Activated naive CD4-positive, alpha-beta T cell (primary cell): ENCODE data around the gene NOXO1.
A peak's percentile ranks its signal among the peaks of the same experiment; 100 is the strongest.

ENCODE experiments used
- DNase-seq, 4 experiments: peaks; one replicate each; lab custom pipeline; 2025; lab: John Stamatoyannopoulos, UW

NOXO1 gene

DNA sequence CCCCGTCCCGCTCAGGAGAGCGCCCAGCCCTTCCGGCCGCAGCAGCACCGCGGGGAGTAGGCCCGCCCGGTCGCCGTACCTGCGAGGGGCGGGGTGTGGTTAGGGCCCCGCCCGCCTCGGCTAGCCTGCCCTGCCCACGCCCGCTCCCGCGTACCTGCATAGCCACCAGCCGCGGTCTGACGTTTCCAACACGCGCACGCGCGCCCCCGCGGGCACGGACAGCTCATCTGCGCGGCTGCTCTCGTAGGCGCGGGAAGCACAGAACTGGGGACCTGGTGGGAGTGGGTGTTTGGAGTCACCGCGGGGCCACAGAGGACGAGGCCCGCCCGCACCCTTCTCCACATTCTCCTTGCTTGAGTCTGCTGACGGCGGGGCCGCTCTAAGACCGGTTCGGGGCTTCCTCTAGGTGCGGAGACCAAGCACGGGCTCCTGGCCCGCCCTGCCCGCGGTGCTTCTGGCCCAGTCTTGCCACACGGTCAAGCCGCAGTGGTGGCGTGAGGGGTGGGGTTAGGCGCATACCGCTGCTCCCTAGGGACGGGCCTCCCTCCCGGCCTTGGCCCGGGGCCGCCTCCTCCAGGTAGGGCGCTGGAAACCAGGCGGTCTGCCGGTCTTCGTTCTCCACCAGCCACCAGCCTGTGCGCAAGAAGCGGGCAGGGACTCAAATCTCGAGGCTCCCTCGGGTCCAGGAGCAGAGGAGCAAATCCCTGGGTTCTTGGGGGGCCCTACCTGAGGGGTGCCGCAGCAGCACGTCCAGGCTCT, 1.8 kb downstream of the NOXO1 start:
- DNase-seq, result no peak

DNA sequence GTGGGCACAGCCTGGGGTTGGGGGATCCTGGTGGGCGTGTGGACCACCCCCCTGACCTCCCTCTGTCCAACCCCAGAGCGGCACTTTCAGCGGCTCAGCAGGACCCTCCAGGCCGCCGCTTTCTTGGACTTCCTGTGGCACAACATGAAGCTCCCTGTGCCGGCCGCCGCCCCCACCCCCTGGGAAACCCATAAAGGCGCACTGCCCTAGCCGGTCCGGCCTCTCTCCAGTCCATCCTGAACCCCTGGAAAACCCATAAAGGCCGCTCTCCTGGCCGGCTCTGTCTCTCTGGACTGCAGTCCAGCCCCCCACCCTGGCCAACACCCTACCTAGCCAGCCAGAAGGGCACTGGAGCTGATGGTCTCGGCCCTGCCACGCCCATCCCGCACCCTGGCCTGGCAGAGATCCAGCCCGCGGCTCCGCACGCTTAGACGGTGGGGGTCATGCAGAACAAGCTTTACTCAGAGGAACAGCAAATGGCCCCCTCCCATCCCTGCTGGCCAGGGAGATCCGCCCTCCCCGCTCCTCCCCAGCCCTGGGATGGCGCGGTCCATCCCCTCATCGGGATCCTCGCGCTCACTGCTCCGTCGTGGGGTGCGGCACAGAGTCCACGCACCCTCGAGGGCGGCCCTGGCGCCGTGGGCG, 2.7 kb downstream of the NOXO1 start:
- no peak for DNase-seq

DNA sequence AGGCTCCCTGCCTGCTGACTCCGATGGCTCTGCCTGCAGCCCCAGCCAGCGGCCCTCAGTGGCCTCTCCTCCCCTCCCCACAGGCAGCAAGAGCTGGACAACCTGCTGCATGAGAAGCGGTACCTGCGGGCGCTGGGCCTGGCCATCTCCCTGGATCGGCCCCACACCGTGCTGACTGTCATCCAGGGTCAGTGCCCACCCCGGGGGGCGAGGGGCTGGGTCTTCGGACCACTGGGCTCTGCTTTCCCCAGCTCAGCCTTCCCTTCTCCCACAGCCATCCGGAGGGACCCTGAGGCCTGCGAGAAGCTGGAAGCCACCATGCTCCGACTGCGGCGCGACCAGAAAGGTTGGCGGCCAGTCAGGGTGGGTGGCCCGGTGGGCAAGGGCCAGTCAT, 3.4 kb downstream of the NOXO1 start:
- no peak for DNase-seq

- no peak for DNase-seq
Observed at GRCh38 chr16:1976951-1977874, 4.1 kb downstream of the NOXO1 start.

DNA sequence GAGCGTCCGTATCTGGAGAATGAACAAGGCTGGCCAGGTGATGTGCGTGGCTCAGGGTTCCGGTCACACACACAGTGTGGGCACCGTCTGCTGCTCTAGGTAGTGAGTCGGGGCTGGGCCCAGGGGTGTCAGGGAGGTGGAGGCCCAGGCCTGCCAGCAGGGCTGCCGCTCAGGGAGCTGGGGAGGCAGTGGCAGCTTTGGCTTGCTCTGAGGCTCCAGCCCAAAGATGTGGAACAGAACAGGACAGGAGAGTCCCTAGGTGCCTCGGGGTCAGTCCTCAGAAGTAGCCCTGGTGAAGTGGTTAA, 5.1 kb downstream of the NOXO1 start:
- DNase-seq, result no peak

DNA sequence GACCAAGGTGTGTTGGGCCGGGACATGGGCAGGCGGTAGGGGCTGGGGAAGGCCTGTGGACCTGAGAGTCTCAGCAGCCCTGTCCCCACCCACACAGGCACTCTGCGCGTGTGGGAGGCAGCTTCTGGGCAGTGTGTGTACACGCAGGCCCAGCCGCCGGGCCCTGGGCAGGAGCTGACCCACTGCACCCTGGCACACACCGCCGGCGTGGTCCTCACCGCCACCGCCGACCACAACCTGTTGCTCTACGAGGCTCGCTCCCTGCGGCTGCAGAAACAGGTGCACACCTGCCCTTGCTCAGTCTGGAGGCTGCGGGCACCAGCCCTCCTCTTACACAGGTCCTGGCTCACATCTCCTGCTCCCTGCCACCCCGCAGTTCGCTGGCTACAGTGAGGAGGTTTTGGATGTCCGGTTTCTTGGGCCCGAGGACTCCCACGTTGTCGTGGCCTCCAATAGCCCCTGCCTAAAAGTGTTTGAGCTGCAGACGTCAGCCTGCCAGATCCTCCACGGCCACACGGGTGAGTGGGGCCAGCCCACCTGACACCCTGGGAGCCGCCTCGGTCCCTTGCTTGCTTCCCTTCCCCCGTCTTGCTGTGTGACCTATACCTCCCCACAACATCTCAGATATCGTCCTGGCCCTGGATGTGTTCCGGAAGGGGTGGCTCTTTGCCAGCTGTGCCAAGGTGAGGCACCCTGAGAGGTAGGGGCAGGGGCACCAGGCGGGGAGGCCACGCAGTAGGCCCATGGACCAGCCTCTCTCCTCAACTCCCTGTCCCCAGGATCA, 5.6 kb downstream of the NOXO1 start:
- no peak for DNase-seq

DNA sequence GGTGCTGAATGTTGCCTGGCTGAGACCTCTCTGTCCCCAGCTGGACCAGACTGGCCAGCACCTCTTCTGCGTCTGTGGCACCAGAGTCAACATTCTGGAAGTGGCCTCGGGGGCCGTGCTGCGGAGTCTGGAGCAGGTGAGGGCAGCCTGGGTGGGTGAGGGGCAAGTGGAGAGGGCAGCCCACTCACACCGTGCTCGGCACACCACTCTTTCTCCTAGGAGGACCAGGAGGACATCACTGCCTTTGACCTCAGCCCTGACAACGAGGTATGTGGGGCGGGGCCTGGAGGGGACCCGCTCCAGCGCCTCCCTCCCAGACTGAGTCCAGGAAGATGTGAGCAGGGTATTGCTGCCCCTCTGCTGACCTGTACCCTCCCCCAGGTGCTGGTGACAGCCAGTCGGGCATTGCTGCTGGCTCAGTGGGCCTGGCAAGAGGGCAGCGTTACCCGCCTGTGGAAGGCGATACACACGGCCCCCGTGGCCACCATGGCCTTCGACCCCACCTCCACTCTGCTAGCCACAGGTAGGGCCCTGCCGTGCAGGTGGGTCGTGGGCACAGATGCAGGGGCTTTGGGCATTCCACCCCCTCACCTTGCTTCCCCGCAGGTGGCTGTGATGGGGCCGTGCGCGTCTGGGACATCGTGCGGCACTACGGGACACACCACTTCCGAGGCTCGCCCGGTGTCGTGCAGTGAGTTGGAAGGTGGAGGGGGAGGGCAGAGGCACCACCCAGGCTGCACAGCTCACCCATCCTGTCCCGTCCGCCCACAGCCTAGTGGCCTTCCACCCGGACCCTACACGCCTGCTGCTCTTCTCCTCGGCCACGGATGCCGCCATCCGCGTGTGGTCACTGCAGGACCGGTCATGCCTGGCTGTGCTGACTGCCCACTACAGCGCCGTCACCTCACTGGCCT, 6.9 kb downstream of the NOXO1 start:
- DNase-seq, result no peak

DNA sequence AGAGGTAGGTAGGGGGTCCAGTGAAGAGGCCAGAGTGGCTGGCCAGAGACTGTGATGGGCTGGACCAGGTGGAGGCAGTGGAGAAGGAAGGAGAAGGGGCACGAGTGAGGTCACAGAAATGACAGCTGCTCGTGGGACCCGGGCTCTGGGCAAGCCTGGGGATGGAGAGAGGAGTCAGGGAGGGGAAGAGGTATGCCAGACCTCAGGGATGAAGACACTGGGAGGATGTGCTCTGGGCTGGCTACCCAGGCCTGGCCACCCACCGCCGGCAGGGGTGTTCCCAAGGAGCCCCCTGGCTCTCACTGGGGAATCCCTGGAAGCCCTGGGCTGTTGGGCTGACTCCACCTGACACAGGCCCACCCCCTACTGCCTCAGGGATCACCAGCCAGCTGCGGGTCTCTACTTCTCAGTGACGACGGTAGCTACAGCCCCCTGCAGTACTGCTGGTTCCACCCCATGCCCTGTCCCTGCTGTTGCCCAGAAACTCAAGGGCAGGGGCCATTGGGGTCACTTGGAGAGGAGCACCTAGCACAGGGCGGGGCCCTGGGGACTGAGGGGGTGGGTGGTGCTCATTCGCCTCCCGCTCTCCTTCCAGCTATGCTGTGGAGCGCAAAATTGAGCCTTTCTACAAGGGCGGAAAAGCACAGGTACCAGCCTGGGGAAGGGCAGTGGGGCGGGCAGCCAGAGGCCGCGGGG, 7.7 kb downstream of the NOXO1 start:
- DNase-seq, result no peak

DNA sequence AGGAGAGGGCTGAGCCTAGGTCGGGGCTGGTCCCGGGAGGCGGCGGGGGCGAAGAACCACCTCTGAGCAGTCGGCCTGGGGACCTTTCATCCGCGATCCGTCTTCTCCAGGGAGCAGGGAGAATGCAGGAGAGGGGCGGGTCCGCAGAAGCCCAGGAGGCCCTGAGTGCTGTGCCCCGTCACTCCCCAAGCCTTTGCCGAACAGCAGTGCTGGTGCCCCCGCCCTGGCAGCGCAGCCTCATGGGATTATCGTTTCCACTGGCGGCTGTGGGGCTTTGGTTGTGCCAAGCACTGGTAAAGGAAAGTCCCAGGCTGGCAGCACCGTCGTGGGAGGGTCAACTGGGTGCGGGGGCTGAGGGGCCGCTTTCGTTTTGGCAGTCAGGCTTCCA, 8.8 kb downstream of the NOXO1 start:
- DNase-seq, result no peak

DNA sequence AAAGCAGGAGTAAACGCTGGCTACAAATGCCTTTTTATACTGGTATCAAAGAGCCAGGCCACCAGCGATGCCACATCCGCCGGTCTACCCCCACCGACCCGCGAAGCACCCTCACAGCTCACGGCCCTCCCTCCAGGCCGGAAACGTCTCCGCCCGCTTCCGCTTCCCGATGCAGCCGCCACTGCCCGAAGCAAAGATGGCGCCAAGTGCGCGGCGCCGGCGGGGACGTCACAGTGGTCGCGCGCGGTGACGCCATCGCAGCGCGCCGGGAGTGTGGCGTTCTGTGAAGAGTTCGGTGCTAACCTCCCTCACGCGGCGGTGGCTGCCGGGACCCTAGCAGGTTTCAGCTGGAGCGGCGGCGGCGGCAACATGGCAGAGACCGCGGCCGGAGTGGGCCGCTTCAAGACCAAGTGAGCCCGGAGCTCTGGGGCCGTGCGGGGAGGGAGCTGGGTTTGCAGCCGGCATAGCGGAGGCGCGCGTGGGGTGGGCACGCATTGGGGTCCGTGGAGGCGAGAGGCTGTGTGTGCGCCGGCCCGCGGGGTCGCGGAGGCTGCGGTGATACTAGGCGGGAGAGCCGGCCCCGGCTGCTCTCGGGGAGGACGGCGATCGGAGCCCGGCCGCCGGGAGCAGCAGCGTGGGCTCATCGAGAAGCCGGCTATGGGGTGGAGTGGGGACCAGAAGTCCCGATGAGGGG, 9.3 kb downstream of the NOXO1 start, which contains the start of gene TBL3:
Gene TBL3, plus strand, starts transcription at position 258 of the 694 bp plus-strand sequence. Its CDS starts 112 bp downstream, at position 370.
- DNase-seq, result peak; percentile 92 to 96 (median 95)

DNA sequence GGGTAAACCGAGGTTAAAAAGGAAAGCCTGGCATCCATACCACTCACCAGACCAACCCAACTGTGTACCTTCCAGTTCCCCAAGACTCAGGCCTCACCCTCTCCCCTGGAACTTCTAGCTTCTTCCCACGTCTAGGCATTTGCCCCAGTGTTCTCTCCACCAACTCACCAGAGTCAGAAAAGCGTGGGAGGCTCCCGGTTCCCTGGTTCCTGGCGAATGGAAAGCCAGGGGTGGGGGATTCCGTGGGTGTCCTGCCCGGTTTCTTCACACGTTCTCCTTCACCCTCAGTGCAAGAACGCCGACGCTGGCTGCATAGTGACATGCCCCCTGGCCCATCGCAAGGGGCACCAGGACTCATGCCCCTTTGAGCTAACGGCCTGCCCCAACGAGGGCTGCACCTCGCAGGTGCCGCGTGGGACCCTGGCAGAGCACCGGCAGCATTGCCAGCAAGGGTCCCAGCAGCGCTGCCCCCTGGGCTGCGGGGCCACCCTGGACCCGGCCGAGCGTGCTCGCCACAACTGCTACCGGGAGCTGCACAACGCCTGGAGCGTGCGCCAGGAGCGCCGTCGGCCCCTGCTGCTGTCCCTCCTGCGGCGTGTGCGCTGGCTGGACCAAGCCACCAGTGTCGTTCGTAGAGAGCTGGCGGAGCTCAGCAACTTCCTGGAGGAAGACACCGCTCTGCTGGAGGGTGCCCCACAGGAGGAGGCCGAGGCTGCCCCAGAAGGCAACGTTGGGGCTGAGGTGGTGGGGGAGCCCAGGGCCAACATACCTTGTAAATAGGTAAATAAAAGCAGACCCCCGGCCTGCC, 12.9 kb downstream of the NOXO1 start:
- no peak for DNase-seq

DNA sequence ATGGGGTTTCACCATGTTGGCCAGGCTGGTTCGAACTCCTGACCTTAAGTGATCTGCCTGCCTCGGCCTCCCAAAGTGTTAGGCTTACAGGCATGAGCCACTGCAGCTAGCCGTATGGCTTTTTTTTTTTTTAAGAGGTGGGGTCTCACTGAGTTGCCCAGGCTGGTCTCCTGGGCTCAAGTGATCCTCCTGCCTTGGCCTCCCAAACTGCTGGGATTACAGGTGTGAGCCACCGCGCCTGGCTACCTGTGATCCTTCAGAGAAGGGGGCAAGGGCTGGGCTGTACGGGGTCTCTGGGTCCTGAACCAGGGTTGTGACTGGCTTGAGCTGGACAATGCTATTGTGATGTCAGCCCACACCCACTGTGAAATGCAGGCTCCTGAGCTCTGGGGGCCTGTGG, 14.8 kb downstream of the NOXO1 start, which contains the start of gene RNF151:
Gene RNF151, plus strand, starts transcription at position 397 of the 400 bp plus-strand sequence. CDS start 26 bp downstream, outside the sequence.
- no peak for DNase-seq

DNA sequence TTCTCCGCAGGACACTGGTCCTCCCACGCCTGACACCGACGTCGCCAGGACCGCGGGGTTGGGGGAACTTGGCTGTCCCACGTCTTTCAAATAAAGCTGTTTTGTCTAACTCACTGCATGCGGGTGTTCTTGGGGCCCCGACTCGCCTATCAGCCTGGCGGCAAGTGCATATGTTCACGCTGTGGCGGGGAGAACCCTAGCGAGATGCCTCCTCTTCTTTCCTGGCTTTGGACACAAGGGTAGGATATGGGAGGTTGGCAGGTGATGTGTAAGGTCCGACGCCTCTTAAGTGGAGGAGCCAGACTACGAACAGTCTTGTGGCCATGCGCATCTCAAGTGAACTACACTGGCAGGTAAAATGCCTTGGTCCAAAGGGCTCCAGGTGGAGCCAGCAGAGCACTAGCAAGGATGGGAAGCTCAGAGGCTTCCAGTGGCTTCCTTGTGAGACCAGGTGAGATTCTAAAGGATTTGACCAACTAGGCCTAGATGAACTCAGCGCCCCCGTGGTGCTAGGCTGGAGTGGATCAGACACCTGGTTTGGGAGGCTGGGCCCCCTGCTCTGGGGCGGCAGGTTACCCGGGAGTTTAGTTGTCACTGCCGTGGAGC, 15.8 kb downstream of the NOXO1 start:
- DNase-seq, result no peak

DNA sequence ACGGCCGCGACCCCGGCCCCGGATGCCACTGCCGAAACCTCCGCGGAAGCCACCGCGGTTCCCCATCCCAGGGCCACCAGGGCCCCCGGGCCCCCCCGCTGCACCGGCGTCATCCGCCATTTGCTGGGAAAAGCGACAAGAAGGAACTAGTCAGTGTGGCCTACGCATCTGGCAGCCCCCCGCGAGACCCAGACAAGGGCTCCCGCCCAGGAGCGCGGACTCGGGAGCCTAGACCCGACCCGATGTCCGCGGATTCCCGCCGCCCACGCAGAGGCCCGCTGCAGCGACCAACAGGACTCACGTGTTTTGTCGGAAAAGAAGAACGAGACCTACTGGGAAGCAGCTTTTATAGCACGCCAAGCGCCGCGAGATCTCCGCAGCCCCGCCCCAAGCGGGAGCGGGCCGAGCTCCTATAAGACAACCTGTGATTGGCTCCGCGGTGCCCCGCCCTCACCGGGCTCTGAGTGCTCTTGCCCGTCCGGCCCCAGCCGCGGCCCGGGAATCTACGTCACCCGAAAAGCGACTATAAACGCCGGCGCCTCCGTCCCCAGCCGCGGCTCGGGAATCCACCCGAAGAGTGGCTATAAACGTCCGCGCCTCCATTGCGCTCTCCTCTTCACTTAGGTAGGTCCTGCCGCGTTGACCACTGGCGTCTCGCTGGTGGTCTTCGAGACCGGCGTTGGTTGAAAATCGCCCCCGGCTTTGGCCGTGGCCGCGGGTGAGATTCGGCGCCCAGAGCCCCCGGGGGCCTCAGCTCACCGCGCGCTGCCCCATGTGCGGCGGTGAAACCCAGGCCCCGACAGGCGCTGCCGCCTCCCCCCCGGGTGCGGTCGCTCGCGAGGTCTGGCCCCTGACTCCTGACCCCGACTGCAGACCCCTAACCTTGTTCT, 16.5 kb downstream of the NOXO1 start, which contains the start of gene RPS2:
Gene RPS2, minus strand, starts transcription at position 321 of the 890 bp plus-strand sequence. Its CDS starts 201 bp downstream, at position 120.
- peak; percentile 96 to 97 (median 96) for DNase-seq

DNA sequence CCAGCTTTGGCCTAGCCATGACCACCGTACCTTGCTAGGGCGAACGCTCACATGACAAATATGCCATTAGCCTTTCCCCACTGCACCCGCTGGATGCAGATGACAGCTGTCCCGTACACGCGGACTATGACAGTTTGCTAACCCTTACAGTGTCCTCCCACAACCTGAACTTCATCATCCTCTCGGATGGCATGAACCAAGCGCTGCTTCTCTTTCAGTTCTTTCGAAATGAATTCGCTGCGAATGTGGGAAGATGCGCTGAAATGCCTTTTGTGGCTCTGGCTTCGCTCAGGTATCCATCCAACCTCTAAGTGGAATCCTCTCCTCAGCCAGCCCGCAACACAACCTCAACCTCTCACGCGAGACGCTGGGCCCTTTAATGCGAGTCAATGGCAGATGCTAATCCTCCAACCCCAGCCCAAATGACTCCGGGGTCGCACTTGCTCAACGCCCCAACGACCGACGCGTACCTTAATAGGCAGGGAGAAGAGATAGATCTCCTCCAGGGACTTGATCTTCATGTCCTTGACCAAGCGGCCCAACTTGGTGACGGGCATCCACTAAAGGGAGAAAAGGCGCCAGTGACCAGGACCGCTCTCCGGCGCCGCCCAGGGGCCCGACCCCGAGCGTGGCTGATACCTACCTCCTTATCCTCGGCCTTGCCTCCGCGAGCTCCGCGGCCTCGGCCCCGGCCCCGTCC, 17.3 kb downstream of the NOXO1 start:
- DNase-seq, result peak in 2 of 4 experiments; percentile 31 to 32
